Left ventricle myocardium superior (tissue), 1 donor: Measurements from ENCODE around the gene HACD2. TPM values are rescaled to one million over a fixed set of nuclear protein-coding genes. Genes with fewer than 3 reads are reported as not detected.

Experiments
- ATAC-seq: fragments of 200-7000 bp; cut with Tn5 transposase; one replicate; pipeline ENCODE4 v1.9.1; 2020; ENCODE audit warnings: mild to moderate bottlenecking, moderate library complexity
- DNase-seq: peaks from one replicate; pipeline ENCODE4 v3.0.0-alpha.2; 2020
- intact Hi-C: fragments of 100-400 bp; cut with micrococcal nuclease; formaldehyde crosslinking; loops from one replicate; pipeline ENCODE4 v1.11.0; 2022
- total RNA-seq: library from RNA; stranded (reverse); fragmentation: NEBNext Ultra II Directional; extraction: Animal tissue kit (Norgen Biotek cat#: 25700); gene quantifications from one replicate; pipeline ENCODE4 v1.2.1, GENCODE V29; 2021
- donor health status: DM: no; HTN: yes; CAD: no; lungs with severe emphysema.

Gene HACD2
- total RNA-seq, 1 donor from 2014 or later: 10.5 TPM

DNA sequence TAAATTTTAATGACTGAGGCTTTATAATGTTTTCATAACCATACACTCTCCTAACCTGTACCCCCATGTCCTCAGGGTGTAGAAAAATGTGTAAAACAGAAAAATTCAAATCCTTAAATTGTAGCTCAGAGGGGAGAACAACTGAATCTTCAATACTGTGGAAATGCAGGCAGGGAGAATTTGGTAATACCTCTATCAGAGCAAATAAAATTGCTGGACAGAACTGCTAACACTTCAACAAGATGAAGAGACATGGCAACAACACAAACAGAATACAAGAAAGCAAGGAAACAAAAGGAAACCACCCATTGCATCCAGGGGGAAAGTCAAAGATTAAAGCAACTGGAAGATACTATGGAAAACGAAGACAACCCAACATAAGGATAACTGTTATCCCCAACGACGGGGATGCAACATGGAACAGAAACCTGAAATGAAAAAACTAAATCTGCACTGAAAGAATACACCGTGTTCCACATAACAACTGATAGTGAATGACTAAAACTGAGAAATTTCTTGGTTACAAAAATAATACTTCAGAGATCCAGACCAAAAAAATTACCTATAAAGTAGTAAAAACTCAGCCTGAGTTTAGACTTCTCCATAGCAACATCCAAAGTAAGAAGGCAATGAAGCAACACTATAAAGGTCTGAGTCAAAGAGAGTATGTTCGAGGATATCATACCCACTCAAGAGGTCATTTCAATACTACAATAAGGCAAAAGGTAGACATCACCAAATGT is 48.5 kb downstream of the HACD2 start:
- ATAC-seq (no peak), DNase-seq (no peak)
- intact Hi-C loops: no loop called here

DNA sequence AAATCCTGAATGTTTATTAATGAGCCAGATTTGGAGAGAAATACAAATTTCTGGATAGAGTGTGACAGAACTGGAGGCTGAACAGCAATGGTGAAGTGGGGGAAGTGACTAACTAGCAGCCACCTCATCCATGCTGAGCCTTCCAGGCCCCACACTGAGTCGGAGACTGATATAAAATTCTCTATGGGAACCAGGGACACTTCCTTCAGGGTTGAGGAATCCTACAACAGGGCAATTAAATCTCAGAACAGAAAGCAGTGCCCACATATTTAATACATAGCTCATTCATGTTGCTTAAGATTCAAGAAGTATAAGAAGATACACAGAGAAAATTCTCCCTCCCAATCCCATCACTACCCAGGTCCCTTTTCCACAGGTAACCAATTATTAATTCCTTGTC is 49.3 kb downstream of the HACD2 start:
- no peak for ATAC-seq
- intact Hi-C loops: no loop called here

DNA sequence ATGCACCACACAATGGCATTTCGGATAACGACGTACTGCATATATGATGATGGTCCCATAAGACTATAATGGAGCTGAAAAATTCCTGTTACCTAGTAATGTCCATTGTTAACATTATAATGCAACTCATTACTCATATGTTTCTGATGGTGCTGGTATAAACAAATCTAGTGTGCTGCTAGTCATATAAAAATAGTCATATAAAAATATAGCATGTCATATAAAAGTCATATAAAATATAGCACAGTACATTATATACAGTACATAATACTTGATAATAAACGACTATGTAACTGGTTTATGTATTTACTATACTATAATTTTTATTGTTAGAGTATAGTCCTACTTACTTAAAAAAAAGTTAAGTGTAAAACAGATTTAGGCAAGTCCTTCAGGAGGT is 50.6 kb downstream of the HACD2 start:
- ATAC-seq (no peak), DNase-seq (no peak)
- intact Hi-C loops: no loop called here

More for the DNA sequence above, 49.3 kb downstream of the HACD2 start:
- DNase-seq: no peak

DNA sequence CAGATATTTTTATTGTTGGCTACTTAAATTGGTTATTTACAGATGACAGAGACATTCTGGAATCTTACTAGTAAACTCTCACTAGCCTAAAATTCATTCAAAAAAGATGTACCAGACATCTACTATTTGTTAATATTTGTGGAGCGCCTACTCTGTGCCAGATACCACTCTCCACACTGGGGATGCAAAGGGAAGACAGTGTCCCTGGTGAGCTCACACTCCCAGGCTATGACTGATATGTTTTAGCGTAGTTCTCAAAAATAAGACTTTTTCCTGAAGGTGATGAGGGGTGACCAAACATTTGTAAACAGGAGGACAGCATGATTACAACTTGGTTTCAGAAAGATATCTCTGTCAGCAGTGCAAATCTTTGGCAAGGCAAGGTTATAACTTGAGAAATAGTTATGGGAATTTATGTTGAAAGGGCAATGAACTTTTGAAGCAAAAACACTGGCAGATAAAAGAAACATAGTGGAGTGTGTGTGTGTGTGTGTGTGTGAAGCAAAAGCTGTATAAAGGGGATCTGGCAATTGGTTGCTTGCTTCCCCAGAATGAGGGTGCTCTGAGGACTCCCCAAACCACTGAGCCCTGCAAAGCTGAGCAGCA is 51.2 kb downstream of the HACD2 start:
- DNase-seq (no peak), ATAC-seq (no peak)
- intact Hi-C loops: no loop called here

DNA sequence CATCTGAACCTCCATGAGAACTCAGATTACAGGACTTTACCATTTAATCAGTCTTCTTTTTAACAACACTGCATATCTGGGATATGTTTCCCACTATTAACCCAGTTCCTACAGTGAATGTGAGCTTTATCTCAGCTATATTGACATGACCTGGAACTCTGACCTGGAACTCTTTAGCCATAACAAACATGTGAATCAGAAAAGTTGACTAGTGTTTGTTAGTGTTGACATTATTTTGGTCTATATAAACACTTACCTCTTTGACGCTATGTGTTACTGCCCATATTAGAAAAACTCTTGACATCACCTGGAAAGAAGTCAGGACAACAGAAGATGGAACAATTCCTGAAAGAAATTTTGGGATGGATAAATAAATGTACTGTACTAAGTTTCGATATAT is 56.7 kb downstream of the HACD2 start:
- ATAC-seq: no peak
- intact Hi-C loops: no loop called here
- no peak for DNase-seq

DNA sequence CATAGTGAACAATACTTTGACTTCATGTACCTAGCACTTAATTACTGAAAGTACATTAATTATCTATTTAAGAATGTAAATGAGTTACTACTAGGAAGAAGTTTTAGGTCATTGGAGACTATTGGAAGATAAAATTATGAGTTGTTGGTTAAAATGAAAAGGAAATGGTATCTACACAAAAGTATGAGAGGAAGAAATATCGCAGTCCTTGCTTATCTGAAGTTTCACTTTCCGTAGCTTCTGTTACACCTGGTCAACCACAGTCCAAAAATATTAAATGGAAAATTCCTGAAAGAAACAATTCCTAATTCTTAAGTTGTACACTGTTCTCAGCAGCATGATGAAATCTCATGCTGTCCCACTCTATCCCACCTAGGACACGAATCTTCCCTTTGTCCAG is 57.8 kb downstream of the HACD2 start:
- intact Hi-C loops: no loop called here
- no peak for ATAC-seq
- no peak for DNase-seq

DNA sequence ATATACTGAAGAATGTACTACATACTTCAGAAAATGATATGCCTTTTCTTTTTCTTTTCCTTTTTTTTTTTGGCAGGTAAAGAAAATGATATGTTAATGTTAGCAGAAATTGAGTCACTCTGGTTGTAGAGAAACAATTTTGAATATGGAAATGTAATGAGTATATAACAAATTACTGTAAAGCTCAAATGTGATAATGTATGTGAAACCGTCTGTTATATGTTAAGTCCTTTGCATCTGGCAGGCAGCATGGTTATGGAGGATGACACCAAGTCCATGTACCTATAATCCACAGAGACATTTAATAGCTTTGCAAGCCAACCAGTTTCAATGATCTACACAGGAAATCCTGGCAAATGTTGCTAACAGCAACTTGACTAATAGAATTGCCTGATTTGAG is 58.4 kb downstream of the HACD2 start:
- no peak for DNase-seq
- no peak for ATAC-seq
- intact Hi-C loops: no loop called here

DNA sequence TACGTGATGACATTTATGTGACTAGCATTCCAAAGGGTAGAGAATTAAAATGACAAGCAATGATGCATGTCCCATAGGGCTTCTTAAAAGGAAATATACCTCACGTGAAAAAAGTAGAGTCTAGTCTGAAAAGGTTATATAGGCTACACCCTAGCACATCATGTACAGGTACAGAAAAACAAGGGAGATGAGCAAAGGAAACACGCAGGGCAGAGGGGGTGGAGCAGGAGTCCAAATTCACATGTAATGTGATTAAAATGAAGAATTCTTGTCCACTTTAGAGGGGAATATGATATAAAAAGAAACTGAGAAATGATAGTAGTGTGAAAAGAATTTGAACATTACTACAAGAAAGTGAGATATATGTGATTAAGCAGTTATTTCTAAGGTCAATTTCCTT is 59.4 kb downstream of the HACD2 start:
- intact Hi-C loops: no loop called here
- no peak for DNase-seq
- no peak for ATAC-seq

DNA sequence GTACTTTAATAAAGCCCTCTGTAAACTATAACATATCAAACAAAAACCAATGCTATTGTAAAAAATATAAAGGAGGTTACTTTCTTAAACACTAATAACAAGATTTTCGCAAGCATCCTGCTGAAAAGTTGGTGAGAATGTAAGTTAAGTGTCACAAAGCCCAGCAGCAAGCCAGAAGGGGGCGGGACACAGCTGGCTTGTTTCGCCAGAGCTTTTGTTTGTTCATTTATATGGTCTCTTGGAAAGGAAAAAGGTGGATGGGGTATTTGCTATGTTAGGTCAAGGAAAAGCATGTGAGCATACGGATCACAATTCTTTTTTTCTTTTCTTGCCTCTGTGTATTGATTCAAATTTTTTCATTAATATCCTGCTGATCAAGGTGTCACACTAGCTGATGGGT is 59.9 kb downstream of the HACD2 start:
- intact Hi-C loops: no loop called here
- ATAC-seq (no peak), DNase-seq (no peak)

DNA sequence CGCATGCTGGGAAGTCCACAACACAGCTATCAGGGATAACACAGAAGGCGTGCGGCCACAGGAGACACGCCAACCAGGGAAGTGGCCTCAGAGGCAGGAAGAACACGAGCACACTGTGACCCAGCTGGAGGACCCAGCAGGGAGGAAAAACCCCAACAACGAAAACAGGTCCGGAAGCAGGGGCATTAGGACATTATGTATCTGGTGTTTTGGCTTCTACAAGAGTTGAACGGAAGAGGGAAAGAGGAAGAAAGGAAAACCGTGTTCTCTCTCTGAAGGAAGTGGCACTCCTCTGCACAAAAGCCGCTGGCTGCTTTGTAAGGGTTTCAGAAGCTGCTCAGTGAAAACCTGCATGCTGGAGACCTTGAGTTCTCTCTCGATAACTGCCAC is 61.8 kb downstream of the HACD2 start:
- intact Hi-C loops: no loop called here
- DNase-seq (peak; percentile 45), ATAC-seq (peak; percentile 76)

DNA sequence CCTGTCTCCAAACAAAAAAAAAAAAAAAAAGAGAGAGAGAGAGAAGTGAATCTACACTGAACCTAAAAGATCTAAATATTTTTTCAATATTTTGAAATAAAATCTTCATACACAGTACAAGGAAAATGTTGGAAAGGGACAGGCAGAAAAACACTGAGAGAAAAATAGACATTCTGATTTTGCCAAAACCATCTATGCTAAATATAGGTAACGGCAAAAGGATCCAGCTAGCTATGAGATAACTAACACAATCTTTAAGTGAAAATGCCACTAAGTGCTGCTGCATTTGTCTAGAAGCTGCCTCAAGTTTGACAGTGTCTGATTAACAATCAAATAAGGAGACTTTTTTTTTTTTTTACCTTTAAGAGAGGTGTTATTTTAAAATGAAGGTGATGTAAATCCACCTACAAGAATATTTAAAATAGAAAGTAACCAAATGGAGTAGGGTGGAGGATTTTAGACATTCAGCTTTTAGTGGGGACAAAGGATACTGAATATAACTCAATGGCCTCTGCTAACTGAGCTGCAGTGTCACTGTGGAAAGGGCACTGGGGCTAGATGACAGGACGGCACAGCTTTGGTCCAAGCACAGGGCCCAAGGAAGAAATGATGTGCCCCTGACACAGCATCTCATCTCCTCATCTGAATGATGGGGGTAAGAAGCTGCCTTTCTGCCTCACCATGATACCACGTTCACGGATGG is 62.4 kb downstream of the HACD2 start:
- ATAC-seq (peak; percentile 47), DNase-seq (no peak)
- intact Hi-C loops: no loop called here

DNA sequence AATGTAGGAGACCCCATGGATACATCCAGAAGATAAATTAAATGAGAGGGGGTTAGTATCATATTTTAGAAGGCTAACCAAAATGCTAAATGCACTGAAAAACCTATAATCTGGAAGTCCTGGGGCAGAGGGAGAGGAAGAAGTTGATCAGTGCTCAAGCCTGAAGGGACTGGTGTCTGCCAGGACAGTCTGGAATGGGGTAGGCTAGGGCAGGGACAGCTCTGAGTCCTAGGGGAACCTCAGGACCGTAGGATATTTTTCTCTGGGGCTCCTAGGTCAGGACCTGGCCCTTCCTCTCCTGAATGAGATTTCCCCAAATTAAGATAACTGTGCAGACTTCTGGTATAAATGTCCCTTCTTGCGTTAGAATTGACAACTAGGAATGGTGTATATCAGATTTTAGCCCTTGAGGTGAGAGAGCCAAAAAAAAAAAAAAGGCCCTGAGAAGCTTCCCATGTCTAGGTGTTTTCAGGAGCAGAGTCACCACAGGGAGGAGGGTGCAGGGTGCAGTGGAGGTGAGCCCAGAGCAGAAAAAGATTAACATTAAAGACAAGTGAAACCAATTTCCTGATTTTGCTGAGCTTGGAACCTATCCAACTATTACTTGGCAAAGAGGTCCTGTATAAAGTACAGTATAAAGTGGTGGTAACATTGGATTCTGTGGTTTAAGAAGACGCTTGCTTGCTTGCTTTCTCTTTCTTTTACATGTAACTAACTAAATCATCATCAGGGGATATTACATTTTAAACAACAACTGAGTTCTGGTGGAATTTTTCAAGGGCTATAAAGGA is 63.5 kb downstream of the HACD2 start:
- intact Hi-C loops: no loop called here
- DNase-seq (no peak), ATAC-seq (peak; percentile 29)

DNA sequence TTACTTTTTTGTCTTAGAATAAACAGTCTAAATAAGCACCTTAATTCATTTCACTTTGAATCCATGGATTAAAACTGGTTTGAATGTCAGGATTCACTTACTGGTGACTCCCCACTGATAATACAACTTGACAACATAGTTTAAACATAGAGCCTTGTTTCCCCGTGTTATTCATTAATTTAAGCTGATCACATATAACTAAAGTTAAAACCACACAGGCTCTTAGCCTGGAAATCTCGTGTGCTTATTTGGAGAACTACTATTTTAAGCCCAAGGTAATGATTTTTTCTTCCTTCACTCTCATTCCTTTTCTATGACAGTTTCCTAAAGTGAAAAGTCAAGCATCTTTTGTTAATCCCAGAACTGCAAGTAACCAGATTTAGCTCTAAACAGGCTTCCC is 64.2 kb downstream of the HACD2 start:
- DNase-seq (no peak), ATAC-seq (no peak)
- intact Hi-C loops: no loop called here

DNA sequence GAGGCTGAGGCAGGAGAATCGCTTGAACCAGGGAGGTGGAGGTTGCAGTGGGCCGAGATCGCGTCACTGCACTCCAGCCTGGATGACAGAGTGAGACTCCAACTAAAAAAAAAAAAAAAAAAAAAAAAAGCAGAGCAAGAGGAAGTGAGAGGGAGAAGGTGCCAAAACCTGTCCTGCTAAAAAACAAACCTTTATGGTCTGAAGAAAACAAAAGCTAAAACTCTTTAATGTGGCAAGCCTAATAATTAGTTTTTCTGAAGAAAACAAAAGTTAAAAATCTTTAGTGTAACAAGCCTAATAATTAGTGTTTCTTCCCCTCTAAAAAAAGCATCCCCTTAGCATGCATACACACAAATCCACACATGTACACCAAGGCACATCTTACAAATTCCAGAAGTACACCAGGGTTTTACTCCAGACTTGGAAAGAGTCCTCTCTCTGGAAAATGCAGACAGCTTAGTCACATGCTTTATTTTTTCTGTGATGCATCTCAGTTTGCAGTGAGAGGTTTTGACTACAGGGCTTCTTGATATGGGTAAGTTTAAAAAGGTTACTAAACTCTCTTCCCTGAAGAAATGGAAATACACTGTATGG is 65.9 kb downstream of the HACD2 start:
- ATAC-seq (no peak), DNase-seq (no peak)
- intact Hi-C loops: no loop called here

DNA sequence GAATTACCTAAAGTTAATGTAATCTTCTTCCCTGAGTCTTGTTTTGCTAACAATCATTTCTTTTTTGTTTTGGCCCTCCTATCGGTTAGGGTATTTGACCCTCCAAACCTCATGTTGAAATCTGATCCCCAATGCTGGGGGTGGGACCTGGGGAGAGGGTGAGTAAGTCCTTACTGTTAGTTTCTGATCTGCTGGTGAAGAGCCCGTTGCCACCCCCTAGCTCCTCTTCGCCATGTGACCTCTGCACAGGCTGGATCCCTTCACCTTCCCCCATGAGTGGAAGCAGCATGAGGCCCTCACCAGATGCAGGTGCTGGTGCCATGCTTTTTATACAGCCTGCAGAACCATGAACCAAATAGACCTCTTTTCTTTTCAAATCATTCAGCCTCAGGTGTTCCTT is 73.1 kb downstream of the HACD2 start:
- intact Hi-C loops: no loop called here
- DNase-seq (no peak), ATAC-seq (no peak)

DNA sequence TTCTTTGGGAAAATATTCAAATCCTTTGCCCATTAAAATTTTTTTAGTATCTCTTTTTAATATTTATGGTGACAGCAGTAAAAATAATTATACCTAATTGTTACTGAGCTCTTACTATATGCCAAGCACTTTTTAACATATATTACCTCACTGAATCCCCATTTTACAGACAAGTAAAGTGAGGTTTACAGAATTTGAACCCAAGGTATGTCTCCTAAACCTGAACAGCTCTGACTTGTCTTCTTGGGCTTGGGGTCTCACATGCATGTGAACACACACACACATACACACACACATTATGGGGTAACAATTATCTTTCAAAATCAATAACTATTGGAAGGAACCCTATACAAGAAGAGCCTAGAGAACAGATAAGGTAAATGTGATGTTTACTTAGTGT is 73.8 kb downstream of the HACD2 start:
- ATAC-seq: no peak
- no peak for DNase-seq
- intact Hi-C loops: no loop called here

DNA sequence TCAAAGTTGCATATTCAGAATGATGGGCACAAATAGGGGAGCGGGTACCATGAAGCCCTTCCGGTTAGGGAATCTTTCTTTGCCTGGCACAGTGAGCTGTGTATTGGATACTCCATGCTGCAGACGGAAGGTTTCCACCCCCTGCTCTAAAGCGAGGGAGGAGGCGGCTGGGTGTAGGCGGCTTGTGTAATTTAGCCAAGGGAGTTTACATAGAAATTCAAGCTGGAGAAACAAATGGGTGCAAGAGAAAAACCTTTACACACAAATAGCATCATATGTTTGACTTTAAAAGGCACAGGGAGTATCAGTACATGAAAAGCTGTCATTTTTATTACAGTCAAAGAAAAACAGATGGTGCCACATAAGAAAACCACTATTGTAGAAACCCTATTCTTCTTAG is 76.7 kb downstream of the HACD2 start:
- ATAC-seq (no peak), DNase-seq (no peak)
- intact Hi-C loops: no loop called here

DNA sequence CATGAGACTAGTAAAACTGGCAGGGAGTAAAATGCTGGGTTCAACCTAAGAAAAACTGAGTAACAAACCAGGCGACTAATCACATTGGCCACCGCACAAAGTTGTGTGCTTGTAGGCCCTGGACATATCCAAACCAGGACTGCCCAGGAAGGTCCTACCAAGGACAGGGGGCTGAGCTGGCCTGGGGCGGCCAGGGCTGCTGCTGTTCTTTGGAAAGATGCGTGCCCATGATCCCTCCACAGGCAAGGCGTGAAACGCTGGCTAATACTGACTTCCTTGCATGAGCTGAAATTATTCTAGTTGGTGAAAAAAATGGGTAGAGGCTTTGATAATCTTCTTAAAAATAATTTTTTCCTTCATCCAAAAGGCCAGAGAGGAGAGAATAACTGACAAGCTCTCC is 79.0 kb downstream of the HACD2 start:
- intact Hi-C loops: no loop called here
- DNase-seq: no peak
- no peak for ATAC-seq

DNA sequence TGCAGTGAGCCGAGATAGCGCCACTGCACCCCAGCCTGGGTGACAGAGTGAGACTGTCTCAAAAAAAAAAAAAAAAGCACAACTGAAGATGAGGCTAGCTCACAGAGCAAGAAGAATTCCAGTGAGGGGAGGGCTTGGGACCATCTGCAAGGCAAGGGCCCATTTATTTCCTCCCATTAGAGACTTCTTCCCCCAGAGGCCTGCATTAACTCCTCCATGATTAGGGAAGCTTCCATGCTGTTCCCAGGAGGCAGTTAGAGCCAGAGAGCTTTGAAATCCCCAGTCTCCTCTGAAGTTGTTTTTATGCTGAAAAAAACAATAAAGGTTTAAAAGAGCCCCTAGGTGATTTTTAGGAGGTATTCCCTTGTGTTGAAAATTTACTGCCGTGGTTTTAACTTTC is 81.7 kb downstream of the HACD2 start:
- DNase-seq: no peak
- ATAC-seq: no peak
- intact Hi-C loops: no loop called here

DNA sequence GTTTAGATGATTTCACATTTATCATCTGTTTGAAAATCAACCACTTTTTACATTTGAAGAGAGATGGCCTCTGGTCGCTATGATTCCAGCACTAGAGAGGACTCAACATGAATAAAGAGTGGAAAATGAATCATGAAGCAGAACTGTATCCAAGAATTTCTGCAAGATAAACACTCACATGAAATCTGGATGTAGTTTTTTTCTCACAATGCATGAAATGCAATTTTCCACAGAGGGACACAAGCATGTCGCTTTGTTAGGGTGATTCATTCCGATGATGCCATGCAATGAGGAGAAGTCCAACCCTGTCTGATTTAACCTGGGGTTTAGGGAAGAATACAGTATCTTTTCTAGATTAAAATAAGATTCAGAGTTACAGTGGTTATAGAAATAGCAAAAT is 85.5 kb downstream of the HACD2 start:
- no peak for DNase-seq
- no peak for ATAC-seq
- intact Hi-C loops: no loop called here
